WTC11 (cell line): ENCODE results near the gene OVOL1. TPM values are rescaled to one million over a fixed set of nuclear protein-coding genes. Genes with fewer than 3 reads are reported as not detected.

ENCODE experiments used
- ATAC-seq: fragments of 200-7000 bp; cut with Tn5 transposase; 2 replicates; pipeline ENCODE4 v1.10.0; 2021; ENCODE audit warnings: mild to moderate bottlenecking, moderate library complexity
- CTCF ChIA-PET: fragments of 300-600 bp; sonication (Branson Sonifier 250); formaldehyde crosslinking; loops from one replicate; lab custom pipeline; 2021; ENCODE audit warnings: antibody characterized with exemption; lab: Charles Lee
- POLR2A ChIA-PET: fragments of 350-600 bp; sonication (Branson Sonifier 250); formaldehyde crosslinking; loops from one replicate; lab custom pipeline; 2021; ENCODE audit warnings: antibody characterized with exemption; lab: Charles Lee
- DNase-seq: peaks from one replicate; pipeline ENCODE4 v3.0.0; 2021; ENCODE audit warnings: low spot score
- H3K27ac Mint-ChIP-seq: 2 replicates; pipeline ENCODE4 v1.8.0; 2021; ENCODE audit warnings: mixed read lengths
- H3K27me3 Mint-ChIP-seq: 2 replicates; pipeline ENCODE4 v1.8.0; 2021; ENCODE audit warnings: low read depth, mild to moderate bottlenecking, moderate library complexity, mixed read lengths
- H3K36me3 Mint-ChIP-seq: 2 replicates; pipeline ENCODE4 v1.8.0; 2021; ENCODE audit warnings: mixed read lengths
- H3K4me1 Mint-ChIP-seq: 2 replicates; pipeline ENCODE4 v1.8.0; 2022; ENCODE audit warnings: mixed read lengths
- H3K4me3 Mint-ChIP-seq: 2 replicates; pipeline ENCODE4 v1.8.0; 2021; ENCODE audit warnings: mild to moderate bottlenecking, moderate library complexity, mixed read lengths
- H3K9me3 Mint-ChIP-seq: 2 replicates; pipeline ENCODE4 v1.8.0; 2021; ENCODE audit warnings: mixed read lengths
- CREM ChIP-seq: sonication (generic); formaldehyde crosslinking; IDR thresholded peaks from 2 replicates; pipeline ENCODE4 v1.8.1; 2022; ENCODE audit warnings: mild to moderate bottlenecking, missing genetic modification reagents, moderate library complexity
- E2F1 ChIP-seq: sonication (generic); formaldehyde crosslinking; IDR thresholded peaks from 2 replicates; pipeline ENCODE4 v1.8.0; 2022; ENCODE audit warnings: mild to moderate bottlenecking, missing genetic modification reagents
- EMX1 ChIP-seq: fragments of 250-450 bp; sonication (Bioruptor Pico); IDR thresholded peaks from 2 replicates; pipeline ENCODE4 v1.8.0; 2021; ENCODE audit warnings: mild to moderate bottlenecking
- FOXJ3 ChIP-seq: sonication (generic); formaldehyde crosslinking; IDR thresholded peaks from 2 replicates; pipeline ENCODE4 v1.9.0; 2021; ENCODE audit warnings: missing genetic modification reagents, mild to moderate bottlenecking, borderline replicate concordance
- FOXP1 ChIP-seq: sonication (generic); formaldehyde crosslinking; IDR thresholded peaks from 2 replicates; pipeline ENCODE4 v1.8.0; 2022; ENCODE audit warnings: missing genetic modification reagents, mild to moderate bottlenecking, moderate library complexity, borderline replicate concordance
- IRF2 ChIP-seq: sonication (generic); formaldehyde crosslinking; IDR thresholded peaks from 2 replicates; pipeline ENCODE4 v1.8.0; 2022; ENCODE audit warnings: low read depth, missing genetic modification reagents, borderline replicate concordance
- KAT7 ChIP-seq: sonication (generic); formaldehyde crosslinking; IDR thresholded peaks from 2 replicates; pipeline ENCODE4 v1.8.1; 2023; ENCODE audit warnings: missing genetic modification reagents, mild to moderate bottlenecking, borderline replicate concordance
- MAX ChIP-seq: sonication (generic); formaldehyde crosslinking; IDR thresholded peaks from 2 replicates; pipeline ENCODE4 v1.8.0; 2022; ENCODE audit warnings: mild to moderate bottlenecking, missing genetic modification reagents
- NFE2L1 ChIP-seq: sonication (generic); formaldehyde crosslinking; IDR thresholded peaks from 2 replicates; pipeline ENCODE4 v1.8.1; 2023; ENCODE audit warnings: missing genetic modification reagents
- NR1H2 ChIP-seq: sonication (generic); formaldehyde crosslinking; IDR thresholded peaks from 2 replicates; pipeline ENCODE4 v1.9.0; 2021; ENCODE audit warnings: mild to moderate bottlenecking, moderate library complexity, missing genetic modification reagents
- RELA ChIP-seq: sonication (generic); formaldehyde crosslinking; IDR thresholded peaks from 2 replicates; pipeline ENCODE4 v1.8.1; 2022; ENCODE audit warnings: missing genetic modification reagents, mild to moderate bottlenecking, borderline replicate concordance
- SP1 ChIP-seq: sonication (generic); formaldehyde crosslinking; conservative IDR thresholded peaks from 2 replicates; pipeline ENCODE4 v1.8.1; 2022; ENCODE audit warnings: missing genetic modification reagents
- STAT6 ChIP-seq: sonication (generic); formaldehyde crosslinking; conservative IDR thresholded peaks from 2 replicates; pipeline ENCODE4 v1.8.1; 2023; ENCODE audit warnings: mild to moderate bottlenecking, low read depth, missing genetic modification reagents, moderate library complexity
- ZNF138 ChIP-seq: sonication (generic); formaldehyde crosslinking; conservative IDR thresholded peaks from 2 replicates; pipeline ENCODE4 v1.8.1; 2022; ENCODE audit warnings: mild to moderate bottlenecking, moderate library complexity, missing genetic modification reagents
- ZNF423 ChIP-seq: fragments of 250-450 bp; sonication (Bioruptor Pico); IDR thresholded peaks from 2 replicates; pipeline ENCODE4 v2.1.2; 2022; ENCODE audit warnings: mild to moderate bottlenecking, moderate library complexity
- ZNF512 ChIP-seq: sonication (generic); formaldehyde crosslinking; IDR thresholded peaks from 2 replicates; pipeline ENCODE4 v1.8.1; 2022; ENCODE audit warnings: missing genetic modification reagents, borderline replicate concordance
- total RNA-seq: library from RNA; stranded (reverse); gene quantifications from 3 replicates; pipeline ENCODE4 v1.2.3, GENCODE V29; 2021

OVOL1 gene
- total RNA-seq, 1 experiment from 2014 or later = 6.8 TPM

- no peak for DNase-seq
- H3K27me3 Mint-ChIP-seq = no peaks in the 10 kb centered on the region
- TF ChIP-seq NFE2L1 (CRISPR knock-in tag) = no peak
- no peak for TF ChIP-seq E2F1 (CRISPR knock-in tag)
- no peak for TF ChIP-seq NR1H2 (CRISPR knock-in tag)
- no peak for TF ChIP-seq STAT6 (CRISPR knock-in tag)
- H3K4me3 Mint-ChIP-seq = no peak overlapping the region
- no peak for ATAC-seq
- H3K27ac Mint-ChIP-seq = no peak overlapping the region
- no peaks in the 10 kb centered on the region for H3K36me3 Mint-ChIP-seq
- CTCF ChIA-PET = interaction anchor here (1.4 to 11.3 kb wide), 4 partner anchors 23 to 82 kb away, joined by 3 to 130 read pairs (median 4); partner anchors contain the start of genes AP5B1 and MUS81
- peaks cover 16% of the 10 kb centered on the region for H3K4me1 Mint-ChIP-seq
- POLR2A ChIA-PET = no interaction called here
- no peaks in the 10 kb centered on the region for H3K9me3 Mint-ChIP-seq
Observed at GRCh38 chr11:65802841-65803240, 16.0 kb downstream of the OVOL1 start.

- no peak overlapping the region for H3K27ac Mint-ChIP-seq
Observed at GRCh38 chr11:65803797-65804492, 17.1 kb downstream of the OVOL1 start.

GRCh38 chr11:65806979-65807378, 20.1 kb downstream of the OVOL1 start:
- Mint-ChIP-seq H3K9me3 (no peaks in the 10 kb centered on the region), H3K4me3 (no peak overlapping the region), H3K27ac (no peak overlapping the region), H3K27me3 (no peaks in the 10 kb centered on the region; the same call in 1 of the 2 replicates), H3K4me1 (peaks cover 7% of the 10 kb centered on the region), H3K36me3 (no peaks in the 10 kb centered on the region)
- ATAC-seq = no peak
- ChIA-PET CTCF (interaction anchor here (0.8 to 11.3 kb wide), 4 partner anchors 16 to 53 kb away, joined by 3 to 130 read pairs (median 4); partner anchors contain the start of gene AP5B1), POLR2A (interaction anchor here (1.4 kb wide), 1 partner anchor 9 kb away, joined by 3 read pairs; no protein-coding TSS in a partner anchor)
- TF ChIP-seq NR1H2 (CRISPR knock-in tag) = no peak
- DNase-seq = no peak

More at GRCh38 chr11:65803797-65804492, 17.1 kb downstream of the OVOL1 start:
- H3K36me3 Mint-ChIP-seq = no peaks in the 10 kb centered on the region
- DNase-seq = no peak
- H3K4me1 Mint-ChIP-seq = peaks cover 12% of the 10 kb centered on the region
- TF ChIP-seq IRF2 (no peak), ZNF138 (CRISPR knock-in tag) (0 out of 2 replicates have a peak, but pooled peaks have one; percentile 31)
- no peak overlapping the region for H3K4me3 Mint-ChIP-seq
- ATAC-seq = peak; percentile 62
- CTCF ChIA-PET = interaction anchor here (1.0 to 11.3 kb wide), 5 partner anchors 24 to 98 kb away, joined by 3 to 130 read pairs (median 5); partner anchors contain the start of genes AP5B1, FIBP and MUS81
- H3K27me3 Mint-ChIP-seq = no peaks in the 10 kb centered on the region; the same call in 1 of the 2 replicates
- no peaks in the 10 kb centered on the region for H3K9me3 Mint-ChIP-seq
- POLR2A ChIA-PET = interaction anchor here (1.6 kb wide), 2 partner anchors 13 to 29 kb away, joined by 3 to 4 read pairs; partner anchors contain the start of gene SNX32

- TF ChIP-seq ZNF512 (CRISPR knock-in tag) (no peak), MAX (CRISPR knock-in tag) (no peak), RELA (CRISPR knock-in tag) (no peak), SP1 (no peak), FOXP1 (CRISPR knock-in tag) (no peak), ZNF423 (no peak), EMX1 (CRISPR knock-in tag) (no peak), ZNF138 (CRISPR knock-in tag) (no peak), FOXJ3 (CRISPR knock-in tag) (no peak), KAT7 (CRISPR knock-in tag) (no peak), CREM (no peak)
- ChIA-PET POLR2A (no interaction called here), CTCF (interaction anchor here (11.3 kb wide), 1 partner anchor 29 kb away, joined by 130 read pairs; the partner anchor contains the start of gene AP5B1)
- H3K27me3 Mint-ChIP-seq = no peaks in the 10 kb centered on the region; the same call in 1 of the 2 replicates
- ATAC-seq (no peak), DNase-seq (no peak)
- H3K36me3 Mint-ChIP-seq = no peaks in the 10 kb centered on the region
- H3K9me3 Mint-ChIP-seq = no peaks in the 10 kb centered on the region
- no peak overlapping the region for H3K4me3 Mint-ChIP-seq
- peaks cover 4% of the 10 kb centered on the region for H3K4me1 Mint-ChIP-seq
- no peak overlapping the region for H3K27ac Mint-ChIP-seq
Observed at GRCh38 chr11:65808744-65809341, 22.0 kb downstream of the OVOL1 start.
